ENCODE measurements around the gene FOXC2. TPM values are rescaled to one million over a fixed set of nuclear protein-coding genes. Genes with fewer than 3 reads are reported as not detected.

The FOXC2 gene
- total RNA-seq, 4 donors from 2014 or later: 0.09 to 0.57 (median 0.40) TPM

DNA sequence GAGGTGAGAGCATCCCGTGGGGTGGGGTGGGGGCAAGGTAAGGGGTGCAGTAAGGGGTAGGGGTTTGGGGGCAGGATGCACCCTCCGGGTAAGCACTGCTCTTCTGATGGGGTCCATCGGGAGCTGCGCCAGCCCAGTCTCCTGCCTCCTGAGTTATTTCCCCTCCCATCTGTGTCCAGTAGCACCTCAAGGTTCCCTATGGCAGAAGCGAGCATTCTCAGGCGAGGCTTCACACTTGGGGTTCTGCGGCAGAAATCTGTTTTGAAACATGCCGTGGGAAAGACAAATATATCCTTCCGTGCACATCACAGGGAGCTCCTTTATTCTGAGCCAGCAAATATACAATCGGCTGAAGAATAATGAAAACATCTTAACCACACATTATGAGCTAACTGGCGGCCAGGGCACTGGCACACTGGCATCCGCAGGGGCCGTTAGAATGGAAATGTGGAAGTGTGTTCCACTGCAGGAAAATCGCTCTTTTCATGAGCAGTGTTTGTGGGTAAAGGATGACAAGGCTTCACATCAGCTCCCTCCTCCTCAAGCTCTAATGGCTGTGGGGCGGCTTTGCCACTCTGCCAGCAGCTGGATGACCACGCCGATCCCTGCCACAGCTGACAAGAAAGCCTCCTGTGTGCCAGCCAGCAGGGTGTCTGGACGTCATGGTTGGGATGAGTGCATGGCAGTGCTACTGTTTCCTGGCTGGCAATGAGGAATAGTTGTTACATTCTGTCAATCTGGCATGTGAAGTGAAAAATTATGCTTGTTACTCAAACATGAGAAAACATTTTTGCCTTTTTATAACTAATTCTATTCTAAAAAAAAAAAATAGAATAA is 31.6 kb upstream of the FOXC2 start:
- TF ChIP-seq, protein P1, sequence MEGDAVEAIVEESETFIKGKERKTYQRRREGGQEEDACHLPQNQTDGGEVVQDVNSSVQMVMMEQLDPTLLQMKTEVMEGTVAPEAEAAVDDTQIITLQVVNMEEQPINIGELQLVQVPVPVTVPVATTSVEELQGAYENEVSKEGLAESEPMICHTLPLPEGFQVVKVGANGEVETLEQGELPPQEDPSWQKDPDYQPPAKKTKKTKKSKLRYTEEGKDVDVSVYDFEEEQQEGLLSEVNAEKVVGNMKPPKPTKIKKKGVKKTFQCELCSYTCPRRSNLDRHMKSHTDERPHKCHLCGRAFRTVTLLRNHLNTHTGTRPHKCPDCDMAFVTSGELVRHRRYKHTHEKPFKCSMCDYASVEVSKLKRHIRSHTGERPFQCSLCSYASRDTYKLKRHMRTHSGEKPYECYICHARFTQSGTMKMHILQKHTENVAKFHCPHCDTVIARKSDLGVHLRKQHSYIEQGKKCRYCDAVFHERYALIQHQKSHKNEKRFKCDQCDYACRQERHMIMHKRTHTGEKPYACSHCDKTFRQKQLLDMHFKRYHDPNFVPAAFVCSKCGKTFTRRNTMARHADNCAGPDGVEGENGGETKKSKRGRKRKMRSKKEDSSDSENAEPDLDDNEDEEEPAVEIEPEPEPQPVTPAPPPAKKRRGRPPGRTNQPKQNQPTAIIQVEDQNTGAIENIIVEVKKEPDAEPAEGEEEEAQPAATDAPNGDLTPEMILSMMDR (IDR thresholded peaks at IDR 0.05): no peak
- Histone ChIP-seq H3K36me3 (peaks cover 5 to 85% (median 16%) of the 10 kb centered on the region in 3 donors), H3K4me1 (peaks cover 0 to 16% (median 0%) of the 10 kb centered on the region in 3 donors), H3K27me3 (no peaks in the 10 kb centered on the region), H3K9me3 (no peaks in the 10 kb centered on the region), H3K27ac (no peak overlapping the region), H3K4me3 (no peak overlapping the region)
- intact Hi-C loops (cut with DNase I): no loop called here
- DNase-seq: no peak
- 66 to 85% methylated on average over 12 to 17 of the region's 18 CpGs for WGBS, 2 donors

GRCh38 chr16:86536621-86537020 is 30.0 kb upstream of the FOXC2 start:
- TF ChIP-seq, protein P1 (IDR thresholded peaks at IDR 0.05): no peak
- TF ChIP-seq POLR2A (IDR thresholded peaks at IDR 0.05): no peak
- no peaks in the 10 kb centered on the region for H3K27me3 ChIP-seq
- WGBS, 2 donors: 94 to 96% methylated on average over 17 of the region's 17 CpGs
- H3K27ac ChIP-seq: no peak overlapping the region
- no peak for DNase-seq
- peaks cover 6 to 95% (median 30%) of the 10 kb centered on the region in 3 donors for H3K36me3 ChIP-seq
- H3K4me1 ChIP-seq: peaks cover 0 to under 1% (median 0%) of the 10 kb centered on the region in 3 donors
- no peak overlapping the region for H3K4me3 ChIP-seq
- H3K9me3 ChIP-seq: no peaks in the 10 kb centered on the region
- intact Hi-C loops (cut with DNase I): no loop called here

DNA sequence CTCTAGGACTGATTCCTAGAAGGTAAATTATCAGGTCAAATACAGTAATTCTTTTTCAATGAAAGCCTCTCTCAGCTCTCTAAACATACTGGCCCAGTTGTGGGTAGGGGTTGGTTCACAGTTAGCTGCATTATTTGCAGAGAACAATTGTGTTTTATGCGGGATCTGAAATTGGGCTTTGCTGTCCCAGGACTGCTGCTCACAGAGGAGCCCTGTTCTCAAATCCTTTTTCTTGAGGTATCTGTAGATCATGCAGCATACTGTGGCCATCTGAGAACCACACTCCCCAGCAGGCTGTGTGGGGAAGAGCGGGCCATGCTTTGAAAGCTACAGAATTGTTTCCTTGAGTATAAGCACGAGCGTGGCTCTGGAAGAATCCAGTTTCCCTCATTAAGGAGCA is 29.1 kb upstream of the FOXC2 start:
- TF ChIP-seq, protein P1 (IDR thresholded peaks at IDR 0.05): no peak
- TF ChIP-seq POLR2A (IDR thresholded peaks at IDR 0.05): no peak
- Histone ChIP-seq H3K27me3 (no peaks in the 10 kb centered on the region), H3K9me3 (no peaks in the 10 kb centered on the region), H3K27ac (no peak overlapping the region), H3K36me3 (peaks cover 9 to 95% (median 31%) of the 10 kb centered on the region in 3 donors), H3K4me3 (no peak overlapping the region), H3K4me1 (no peaks in the 10 kb centered on the region)
- no peak for DNase-seq
- intact Hi-C loops (cut with DNase I): no loop called here
- 90 to 93% methylated on average over 2 to 3 of the region's 4 CpGs for WGBS, 2 donors

GRCh38 chr16:86538196-86538780 is 28.3 kb upstream of the FOXC2 start:
- no peaks in the 10 kb centered on the region for H3K4me1 ChIP-seq
- 86 to 100% methylated on average over 1 to 4 of the region's 17 CpGs for WGBS, 2 donors
- H3K27ac ChIP-seq: no peak overlapping the region
- intact Hi-C loops (cut with DNase I): no loop called here
- H3K27me3 ChIP-seq: no peaks in the 10 kb centered on the region
- no peaks in the 10 kb centered on the region for H3K9me3 ChIP-seq
- H3K4me3 ChIP-seq: no peak overlapping the region
- H3K36me3 ChIP-seq: peaks cover 9 to 95% (median 31%) of the 10 kb centered on the region in 3 donors
- no peak for DNase-seq
- TF ChIP-seq, protein P1 (IDR thresholded peaks at IDR 0.05): no peak
- TF ChIP-seq POLR2A (IDR thresholded peaks at IDR 0.05): no peak

DNA sequence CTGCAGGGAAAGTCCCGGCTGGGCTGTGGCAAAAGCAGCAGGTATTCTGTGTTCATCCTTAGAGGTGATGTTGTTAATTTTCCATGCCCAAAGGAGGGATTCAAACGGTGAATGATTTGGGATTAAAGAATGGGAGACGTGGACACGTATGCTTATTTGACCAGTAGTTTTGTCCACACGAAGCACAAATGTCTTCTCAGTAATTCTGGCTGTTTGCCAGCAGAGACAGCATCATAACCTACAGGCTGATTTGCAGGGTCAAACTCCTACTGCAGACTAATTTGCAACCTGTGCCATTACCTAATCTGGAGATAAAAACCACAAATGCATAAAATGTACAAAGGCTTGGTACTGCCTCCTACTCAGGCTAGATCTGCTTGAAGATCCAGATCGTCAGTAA is 25.7 kb upstream of the FOXC2 start:
- no peak for DNase-seq
- Histone ChIP-seq H3K4me3 (no peak overlapping the region), H3K27ac (no peak overlapping the region), H3K4me1 (no peaks in the 10 kb centered on the region), H3K27me3 (no peaks in the 10 kb centered on the region), H3K9me3 (no peaks in the 10 kb centered on the region), H3K36me3 (peaks cover 14 to 100% (median 31%) of the 10 kb centered on the region in 3 donors)
- intact Hi-C loops (cut with DNase I): no loop called here
- no peak for TF ChIP-seq POLR2A (IDR thresholded peaks at IDR 0.05)
- TF ChIP-seq, protein P1 (IDR thresholded peaks at IDR 0.05): no peak
- WGBS, 2 donors: 72 to 81% methylated on average over 5 to 6 of the region's 6 CpGs

All from esophagus squamous epithelium (tissue), 5 donors.